ENCODE data around the gene OCEL1.

OCEL1 gene

GRCh38 chr19:17216058-17216670 is 9.9 kb upstream of the OCEL1 start:
- no peak for DNase-seq (ENCODE audit: extremely low read depth, low read depth)
- TF ChIP-seq CTCF (IDR thresholded peaks at IDR 0.05; ENCODE audit: low read depth, low read length, missing control alignments) = no peak
- peak overlapping the region; percentile 48 for H3K4me3 ChIP-seq (replicated peaks; ENCODE audit: low read depth, low read length)

GRCh38 chr19:17219286-17219685 is 6.7 kb upstream of the OCEL1 start:
- TF ChIP-seq CTCF (IDR thresholded peaks at IDR 0.05; ENCODE audit: low read depth, low read length, missing control alignments) = no peak
- no peak overlapping the region for H3K4me3 ChIP-seq (replicated peaks; ENCODE audit: low read depth, low read length)
- DNase-seq (ENCODE audit: extremely low read depth, low read depth) = no peak

GRCh38 chr19:17220207-17220758 is 5.7 kb upstream of the OCEL1 start:
- DNase-seq (ENCODE audit: extremely low read depth, low read depth) = no peak
- H3K4me3 ChIP-seq (replicated peaks; ENCODE audit: low read depth, low read length) = no peak overlapping the region
- TF ChIP-seq CTCF (IDR thresholded peaks at IDR 0.05; ENCODE audit: low read depth, low read length, missing control alignments) = no peak

GRCh38 chr19:17225053-17225452 is 973 bp upstream of the OCEL1 start:
- no peak overlapping the region for H3K4me3 ChIP-seq (replicated peaks; ENCODE audit: low read depth, low read length)
- TF ChIP-seq CTCF (IDR thresholded peaks at IDR 0.05; ENCODE audit: low read depth, low read length, missing control alignments) = no peak
- DNase-seq (ENCODE audit: extremely low read depth, low read depth) = no peak

GRCh38 chr19:17227798-17228367 is 1.9 kb downstream of the OCEL1 start:
- no peak for DNase-seq (ENCODE audit: extremely low read depth, low read depth)
- no peak overlapping the region for H3K4me3 ChIP-seq (replicated peaks; ENCODE audit: low read depth, low read length)
- no peak for TF ChIP-seq CTCF (IDR thresholded peaks at IDR 0.05; ENCODE audit: low read depth, low read length, missing control alignments)

GRCh38 chr19:17229890-17230289 is 3.9 kb downstream of the OCEL1 start:
- no peak for DNase-seq (ENCODE audit: extremely low read depth, low read depth)
- no peak for TF ChIP-seq CTCF (IDR thresholded peaks at IDR 0.05; ENCODE audit: low read depth, low read length, missing control alignments)
- H3K4me3 ChIP-seq (replicated peaks; ENCODE audit: low read depth, low read length) = no peak overlapping the region
